K562 (cell line): ENCODE data around the gene TCF12. TPM values are rescaled to one million over a fixed set of nuclear protein-coding genes. Genes with fewer than 3 reads are reported as not detected.
A peak's percentile ranks its signal among the peaks of the same experiment; 100 is the strongest.

Experiments
- ATAC-seq: fragments of 200-7000 bp; cut with Tn5 transposase; 3 replicates; pipeline ENCODE4 v1.9.1; 2020; ENCODE audit warnings: moderate library complexity
- BruUV-seq: library from RNA; stranded (reverse); fragments of 400-500 nt; replicated peaks from 2 replicates; lab custom pipeline; 2021; lab: Mats Ljungman, UMichigan
- CTCF ChIA-PET: fragments of 300-600 bp; formaldehyde crosslinking; extraction: SDS; loops from one replicate; lab custom pipeline; 2021; ENCODE audit warnings: low intra/inter-chr PET ratio; lab: Yijun Ruan, JAX
- POLR2A ChIA-PET: fragments of 300-600, 350-650 bp; sonication (Branson Sonifier 250); formaldehyde crosslinking; extraction: SDS; loops from one replicate; lab custom pipeline; 2021; ENCODE audit warnings: antibody characterized with exemption, inconsistent platforms; lab: Yijun Ruan, JAX
- DNase-seq, 4 experiments: peaks; one replicate each; pipeline versions ENCODE4 v3.0.0 to v3.0.0-alpha.2; 2011 to 2018; ENCODE audit warnings: low spot score in 3 of 4, mixed read lengths in 3 of 4; ENCODE audit errors: extremely low read depth in 1 of 4
- FAIRE-seq: peaks from 2 replicates; lab custom pipeline; 2011; peaks lifted over from hg19 to GRCh38; lab: Jason Lieb, UNC
- H2AFZ ChIP-seq: 2 replicates; pipeline ENCODE4 v1.6.0; 2011; ENCODE audit warnings: low read depth, low read length, control low read depth, inconsistent platforms
- H3K27ac ChIP-seq: fragments of 200-600 bp; 3 replicates; pipeline ENCODE4 v1.8.0; 2011; ENCODE audit warnings: low read depth, mild to moderate bottlenecking, control low read depth, inconsistent platforms, low read length, moderate library complexity, mixed read lengths; ENCODE audit errors: extremely low read depth
- H3K27me3 ChIP-seq, 2 experiments: fragments of 300-600 bp in 1 of 2; 2 replicates in 1 of 2; 3 replicates in 1 of 2; pipeline versions ENCODE4 v1.6.0 to v1.8.0; 2011; ENCODE audit warnings: inconsistent platforms in 2 of 2, low read length in 2 of 2, mild to moderate bottlenecking in 1 of 2, mixed read lengths in 1 of 2, moderate library complexity in 1 of 2; ENCODE audit not compliant: control insufficient read depth in 2 of 2, insufficient read depth in 2 of 2
- H3K36me3 ChIP-seq: fragments of 300-600 bp; 3 replicates; pipeline ENCODE4 v1.8.0; 2011; ENCODE audit warnings: mild to moderate bottlenecking, low read length, inconsistent platforms; ENCODE audit not compliant: control insufficient read depth, insufficient read depth
- H3K4me1 ChIP-seq, 2 experiments: fragments of 200-600 bp in 1 of 2; replicated peaks in 1 of 2; 2 replicates in 1 of 2; 3 replicates in 1 of 2; pipeline versions ENCODE4 v1.5.1 to v1.8.0; 2011; ENCODE audit warnings: inconsistent platforms in 2 of 2, low read length in 2 of 2, mild to moderate bottlenecking in 1 of 2, mixed read lengths in 1 of 2, moderate library complexity in 1 of 2; ENCODE audit not compliant: control insufficient read depth in 2 of 2, insufficient read depth in 2 of 2
- H3K4me2 ChIP-seq: 2 replicates; pipeline ENCODE4 v1.6.1; 2011; ENCODE audit warnings: low read length, control low read depth, inconsistent platforms, mixed read lengths; ENCODE audit not compliant: insufficient read depth
- H3K4me3 ChIP-seq: fragments of 200-600 bp; sonication (generic), shearing (Covaris generic); 2 replicates; pipeline ENCODE4 v1.5.1; 2016; ENCODE audit warnings: control low read depth, inconsistent platforms
- H3K79me2 ChIP-seq: fragments of 200-600 bp; 3 replicates; pipeline ENCODE4 v1.8.0; 2011; ENCODE audit warnings: low read length, inconsistent platforms; ENCODE audit not compliant: control insufficient read depth, insufficient read depth
- H3K9ac ChIP-seq, 2 experiments: 2 replicates each; pipeline versions ENCODE4 v1.6.0 to v1.6.1; 2011; ENCODE audit warnings: low read depth in 2 of 2, low read length in 2 of 2, control low read depth in 1 of 2, inconsistent platforms in 1 of 2, mild to moderate bottlenecking in 1 of 2, mixed read lengths in 1 of 2; ENCODE audit not compliant: insufficient read depth in 1 of 2
- H3K9me1 ChIP-seq: one replicate; pipeline ENCODE4 v1.6.0; 2011; ENCODE audit warnings: inconsistent platforms, mild to moderate bottlenecking, low read length, moderate library complexity; ENCODE audit not compliant: control insufficient read depth, insufficient read depth
- H3K9me3 ChIP-seq: replicated peaks from 2 replicates; pipeline ENCODE4 v1.5.1; 2011; ENCODE audit warnings: low read depth, low read length, inconsistent platforms; ENCODE audit not compliant: control insufficient read depth, insufficient read depth
- H4K20me1 ChIP-seq: replicated peaks from 2 replicates; pipeline ENCODE4 v1.6.1; 2011; ENCODE audit warnings: low read length, inconsistent platforms, mixed read lengths; ENCODE audit not compliant: control insufficient read depth, insufficient read depth
- ATF1 ChIP-seq, 2 experiments: fragments of 450-650 bp in 1 of 2; IDR thresholded peaks; 2 replicates each; pipeline ENCODE4 v1.6.1; 2016; ENCODE audit warnings: missing compliant biosample characterization in 1 of 2, missing genetic modification characterization in 1 of 2
- ATF7 ChIP-seq: fragments of 450-650 bp; IDR thresholded peaks from 2 replicates; pipeline ENCODE4 v1.7.1; 2014; ENCODE audit warnings: mild to moderate bottlenecking, moderate library complexity
- CBFA2T2 ChIP-seq: fragments of 450-650 bp; conservative IDR thresholded peaks from 2 replicates; pipeline ENCODE4 v1.6.1; 2017; ENCODE audit warnings: mild to moderate bottlenecking
- CTCFL ChIP-seq: IDR thresholded peaks from 2 replicates; pipeline ENCODE4 v1.6.1; 2011; ENCODE audit warnings: borderline replicate concordance, low read depth, mild to moderate bottlenecking, moderate library complexity, low read length; ENCODE audit not compliant: insufficient read depth, poor library complexity, severe bottlenecking
- NONO ChIP-seq, 2 experiments: fragments of 200-400 bp in 1 of 2; fragments of 450-650 bp in 1 of 2; formaldehyde crosslinking in 1 of 2; IDR thresholded peaks; 2 replicates each; pipeline ENCODE4 v1.6.1; 2017; ENCODE audit warnings: low read depth in 2 of 2, mild to moderate bottlenecking in 2 of 2, moderate library complexity in 2 of 2, low read length in 1 of 2
- RAD21 ChIP-seq, 2 experiments: fragments of 250-450 bp in 1 of 2; fragments of 450-650 bp in 1 of 2; sonication (Bioruptor Pico) in 1 of 2; formaldehyde crosslinking in 1 of 2; IDR thresholded peaks in 1 of 2; conservative IDR thresholded peaks in 1 of 2; 2 replicates each; pipeline versions ENCODE4 v1.4.0 to v1.8.0; 2020 to 2022; ENCODE audit warnings: mild to moderate bottlenecking in 2 of 2, moderate library complexity in 1 of 2
- RAD51 ChIP-seq: fragments of 450-650 bp; IDR thresholded peaks from 2 replicates; pipeline ENCODE4 v1.7.1; 2016; ENCODE audit warnings: low read depth, mild to moderate bottlenecking, borderline replicate concordance
- ZNF282 ChIP-seq: sonication (generic); formaldehyde crosslinking; IDR thresholded peaks from 2 replicates; pipeline ENCODE4 v1.8.1; 2023; ENCODE audit warnings: missing genetic modification reagents
- WGBS: fragments of 100-300 bp; shearing (Covaris generic); methylation state at CpG from one replicate; pipeline ENCODE4 v1.1.6; 2016; ENCODE audit warnings: low coverage, mixed read lengths; ENCODE audit not compliant: insufficient coverage; ENCODE audit errors: missing lambda C conversion rate; 5-methylcytosine and 5-hydroxymethylcytosine counted together
- in situ Hi-C: fragments of 300-500 bp; cut with MboI; formaldehyde crosslinking; loops from 4 replicates; pipeline ENCODE4 v1.15.0; 2018; ENCODE audit warnings: inconsistent platforms, mixed read lengths
- intact Hi-C: fragments of 100-400 bp; cut with micrococcal nuclease; formaldehyde crosslinking; loops from 2 replicates; pipeline ENCODE4 v1.14.2; 2022
- polyA plus RNA-seq, 8 experiments: library from polyadenylated mRNA; depleted of rRNA in 4 of 8; stranded (reverse) in 5 of 8; unstranded in 3 of 8; fragments of >200 nt; fragmentation: Nextera tagmentation in 2 of 8; fragmentation: Illumina TruSeq in 1 of 8; extraction: Ambion mirVana in 2 of 8; extraction: Trizol in 1 of 8; gene quantifications; 2 replicates each; pipeline versions ENCODE4 v1.2.1 to v1.2.3, GENCODE V29; 2011 to 2014; ENCODE audit warnings: inconsistent platforms in 1 of 8, missing spikeins in 1 of 8
- total RNA-seq, 7 experiments: library from RNA; depleted of rRNA in 6 of 7; stranded (reverse); fragments of >200 nt in 6 of 7; fragmentation: Illumina TruSeq in 2 of 7; extraction: Trizol in 2 of 7; gene quantifications; 2 replicates each; pipeline versions ENCODE4 v1.2.1 to v1.2.3, GENCODE V29; 2011 to 2021; ENCODE audit warnings: low replicate concordance in 1 of 7
- TF ChIP-seq, protein P1 (sequence below): fragments of 450-650 bp; formaldehyde crosslinking; IDR thresholded peaks from 2 replicates; pipeline ENCODE4 v1.4.0; 2020; ENCODE audit warnings: mild to moderate bottlenecking
- TF ChIP-seq, protein P2 (sequence below): fragments of 250-450 bp; sonication (Bioruptor Pico); IDR thresholded peaks from 2 replicates; pipeline ENCODE4 v1.8.0; 2021; ENCODE audit warnings: borderline replicate concordance, mild to moderate bottlenecking, moderate library complexity; ENCODE audit not compliant: poor library complexity, severe bottlenecking

The TCF12 gene
- total and polyA plus RNA-seq, 9 of the 15 experiments (the other 6 are each of a cell fraction or from before 2014, with no cell fraction given): 10.5 to 132 (median 52.9) TPM

GRCh38 chr15:57305009-57305408 is 386.6 kb downstream of the TCF12 start (continued):
- TF ChIP-seq, protein P1, sequence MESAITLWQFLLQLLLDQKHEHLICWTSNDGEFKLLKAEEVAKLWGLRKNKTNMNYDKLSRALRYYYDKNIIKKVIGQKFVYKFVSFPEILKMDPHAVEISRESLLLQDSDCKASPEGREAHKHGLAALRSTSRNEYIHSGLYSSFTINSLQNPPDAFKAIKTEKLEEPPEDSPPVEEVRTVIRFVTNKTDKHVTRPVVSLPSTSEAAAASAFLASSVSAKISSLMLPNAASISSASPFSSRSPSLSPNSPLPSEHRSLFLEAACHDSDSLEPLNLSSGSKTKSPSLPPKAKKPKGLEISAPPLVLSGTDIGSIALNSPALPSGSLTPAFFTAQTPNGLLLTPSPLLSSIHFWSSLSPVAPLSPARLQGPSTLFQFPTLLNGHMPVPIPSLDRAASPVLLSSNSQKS: no peak

GRCh38 chr15:57306161-57306943 is 387.9 kb downstream of the TCF12 start:
- H3K9me1 ChIP-seq: no peaks in the 10 kb centered on the region
- 35% methylated on average over 34 of the region's 45 CpGs for WGBS
- H3K27ac ChIP-seq: peak overlapping the region; percentile 60; the same call in 2 of the 3 replicates
- peaks cover 9 to 21% of the 10 kb centered on the region in 2 experiments for H3K4me1 ChIP-seq
- in situ Hi-C loops (loop anchor here (10.0 to 25.0 kb wide), 2 partner anchors 392 to 819 kb away; partner anchors contain the start of gene TCF12), intact Hi-C loops (loop anchor here (1.0 to 5.0 kb wide), 5 partner anchors 160 to 810 kb away; partner anchors contain the start of gene TCF12)
- peak; percentile 83 to 89 (median 86) for DNase-seq
- no TSS peak for BruUV-seq
- peak overlapping the region; percentile 41 to 77; a peak in 3 of 4 replicates for H3K9ac ChIP-seq
- POLR2A ChIA-PET: interaction anchor here (0.6 to 1.2 kb wide), 4 partner anchors 9 to 223 kb away, joined by 3 to 10 read pairs (median 3); no protein-coding TSS in a partner anchor
- H3K4me3 ChIP-seq: no peak overlapping the region
- peak overlapping the region; percentile 55 for H3K4me2 ChIP-seq
- peak overlapping the region; percentile 92 for H2AFZ ChIP-seq
- no peak for FAIRE-seq
- no peaks in the 10 kb centered on the region for H4K20me1 ChIP-seq
- no peaks in the 10 kb centered on the region for H3K27me3 ChIP-seq
- H3K36me3 ChIP-seq: no peaks in the 10 kb centered on the region
- CTCF ChIA-PET: interaction anchor here (0.7 to 1.8 kb wide), 2 partner anchors 484 to 815 kb away, joined by 3 to 5 read pairs; no protein-coding TSS in a partner anchor
- peak; percentile 96 for ATAC-seq
- no peaks in the 10 kb centered on the region for H3K9me3 ChIP-seq
- no peaks in the 10 kb centered on the region for H3K79me2 ChIP-seq
- TF ChIP-seq, protein P2, sequence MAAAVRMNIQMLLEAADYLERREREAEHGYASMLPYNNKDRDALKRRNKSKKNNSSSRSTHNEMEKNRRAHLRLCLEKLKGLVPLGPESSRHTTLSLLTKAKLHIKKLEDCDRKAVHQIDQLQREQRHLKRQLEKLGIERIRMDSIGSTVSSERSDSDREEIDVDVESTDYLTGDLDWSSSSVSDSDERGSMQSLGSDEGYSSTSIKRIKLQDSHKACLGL (CRISPR knock-in tag): no peak
- TF ChIP-seq CBFA2T2: 0 out of 2 replicates have a peak, but pooled peaks have one; percentile 12
- TF ChIP-seq RAD51: peak; percentile 56
- 0 out of 2 replicates have a peak, but pooled peaks have one; percentile 37 for TF ChIP-seq ATF7
- peak in 1 of 2 experiments; percentile 29; a peak in 1 of 4 replicates for TF ChIP-seq NONO (IDR thresholded peaks at IDR 0.05; ENCODE audit: low read depth in 2 of 2, low read length in 1 of 2)
- peak; percentile 82 to 89 for TF ChIP-seq RAD21 (CRISPR knock-in tag; conservative IDR thresholded peaks at IDR 0.05 in 1 of 2, IDR thresholded peaks at IDR 0.05 in 1 of 2)
- TF ChIP-seq CTCFL: peak; percentile 64
- TF ChIP-seq ZNF282: no peak
- TF ChIP-seq ATF1 (CRISPR knock-in tag; IDR thresholded peaks at IDR 0.05): no peak
- TF ChIP-seq ATF1 (tag; IDR thresholded peaks at IDR 0.05): no peak
